Cardiac muscle cell (in vitro differentiated cells and primary cell): Measurements from ENCODE around the gene TFEC. TPM values are rescaled to one million over a fixed set of nuclear protein-coding genes. Genes with fewer than 3 reads are reported as not detected.
"Not testable (repeated sequence)": the region's sequence is repeated elsewhere in the genome, so short reads cannot be mapped to it uniquely, and the experiment has no call there.

ENCODE experiments used
- DNase-seq, 2 donors: peaks; one replicate each; pipeline versions ENCODE4 v3.0.0 to v3.0.0-alpha.2; 2010 to 2017; ENCODE audit warnings: low read depth in 1 of 2, low spot score in 1 of 2
- H3K27ac ChIP-seq: fragments of 200-600 bp; sonication (generic); 2 replicates; pipeline ENCODE4 v1.5.1; 2016
- H3K27me3 ChIP-seq: fragments of 200-600 bp; sonication (generic); 2 replicates; pipeline ENCODE4 v1.6.0; 2016; ENCODE audit warnings: control low read depth
- H3K36me3 ChIP-seq: fragments of 200-600 bp; sonication (generic); 2 replicates; pipeline ENCODE4 v1.5.1; 2016; ENCODE audit warnings: control low read depth
- H3K4me1 ChIP-seq: fragments of 200-600 bp; sonication (generic); 2 replicates; pipeline ENCODE4 v1.8.1; 2017; ENCODE audit warnings: low read depth, mild to moderate bottlenecking, mixed run types
- H3K4me3 ChIP-seq: fragments of 200-600 bp; sonication (generic); 2 replicates; pipeline ENCODE4 v1.5.1; 2016; ENCODE audit warnings: mild to moderate bottlenecking
- H3K9me3 ChIP-seq: fragments of 200-600 bp; sonication (generic); 2 replicates; pipeline ENCODE4 v1.5.1; 2017; ENCODE audit warnings: low read depth, mild to moderate bottlenecking, control low read depth
- polyA plus RNA-seq: library from polyadenylated mRNA; unstranded; fragments of >200 nt; fragmentation: Nextera tagmentation; extraction: Ambion mirVana; gene quantifications from 2 replicates; pipeline ENCODE4 v1.2.1, GENCODE V29; 2016
- total RNA-seq: library from RNA; depleted of rRNA; stranded (reverse); fragments of >200 nt; gene quantifications from 2 replicates; pipeline ENCODE4 v1.2.3, GENCODE V29; 2016
- TF ChIP-seq, protein P1 (sequence below): IDR thresholded peaks from 2 replicates; pipeline ENCODE4 v1.5.1; 2012; ENCODE audit warnings: low read depth, mild to moderate bottlenecking, low read length

TFEC gene
- total and polyA plus RNA-seq, 2 experiments from 2014 or later: not detected

DNA sequence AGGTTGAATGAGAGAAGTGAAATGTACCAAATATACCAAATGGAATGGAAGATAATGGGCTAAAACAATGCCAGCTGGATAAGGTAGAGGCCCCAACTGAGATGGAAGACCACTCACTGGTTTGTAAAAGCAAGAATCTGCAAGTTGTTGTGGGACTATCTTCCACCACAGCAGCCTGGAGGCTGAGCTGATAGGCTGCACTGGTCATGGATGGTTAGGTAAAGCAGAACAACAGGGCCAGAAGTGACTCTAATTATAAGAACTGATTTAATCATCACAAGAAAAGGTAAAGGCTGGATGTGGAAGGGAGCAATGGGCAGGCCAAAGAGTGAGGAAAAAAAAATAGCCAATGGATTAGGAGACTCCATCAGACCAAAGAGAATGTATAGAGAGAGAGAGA, 11.8 kb downstream of the TFEC start:
- DNase-seq: no peak
- Histone ChIP-seq H3K36me3 (no peaks in the 10 kb centered on the region), H3K27me3 (no peaks in the 10 kb centered on the region), H3K9me3 (no peaks in the 10 kb centered on the region), H3K4me1 (no peaks in the 10 kb centered on the region), H3K4me3 (no peak overlapping the region), H3K27ac (no peak overlapping the region)
- TF ChIP-seq, protein P1, sequence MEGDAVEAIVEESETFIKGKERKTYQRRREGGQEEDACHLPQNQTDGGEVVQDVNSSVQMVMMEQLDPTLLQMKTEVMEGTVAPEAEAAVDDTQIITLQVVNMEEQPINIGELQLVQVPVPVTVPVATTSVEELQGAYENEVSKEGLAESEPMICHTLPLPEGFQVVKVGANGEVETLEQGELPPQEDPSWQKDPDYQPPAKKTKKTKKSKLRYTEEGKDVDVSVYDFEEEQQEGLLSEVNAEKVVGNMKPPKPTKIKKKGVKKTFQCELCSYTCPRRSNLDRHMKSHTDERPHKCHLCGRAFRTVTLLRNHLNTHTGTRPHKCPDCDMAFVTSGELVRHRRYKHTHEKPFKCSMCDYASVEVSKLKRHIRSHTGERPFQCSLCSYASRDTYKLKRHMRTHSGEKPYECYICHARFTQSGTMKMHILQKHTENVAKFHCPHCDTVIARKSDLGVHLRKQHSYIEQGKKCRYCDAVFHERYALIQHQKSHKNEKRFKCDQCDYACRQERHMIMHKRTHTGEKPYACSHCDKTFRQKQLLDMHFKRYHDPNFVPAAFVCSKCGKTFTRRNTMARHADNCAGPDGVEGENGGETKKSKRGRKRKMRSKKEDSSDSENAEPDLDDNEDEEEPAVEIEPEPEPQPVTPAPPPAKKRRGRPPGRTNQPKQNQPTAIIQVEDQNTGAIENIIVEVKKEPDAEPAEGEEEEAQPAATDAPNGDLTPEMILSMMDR: no peak

DNA sequence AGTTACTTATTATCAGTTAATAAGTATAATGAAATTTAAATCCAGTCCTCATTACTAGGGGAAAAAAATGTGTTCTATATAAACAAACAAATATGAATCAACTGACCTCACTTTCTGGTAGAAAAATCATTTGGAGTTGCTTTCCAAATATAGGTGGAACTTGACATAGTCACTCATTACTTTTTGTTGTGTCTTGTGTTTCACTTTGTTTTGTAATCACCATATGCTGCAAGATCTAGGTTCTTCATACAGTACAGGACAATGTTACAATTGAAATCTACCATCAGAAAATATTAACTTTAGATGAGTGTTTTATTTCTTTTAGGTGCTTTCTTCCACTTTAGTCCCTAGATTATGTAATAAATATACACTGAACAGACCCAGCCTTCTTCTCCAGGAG, 16.9 kb downstream of the TFEC start:
- TF ChIP-seq, protein P1: no peak
- H3K27ac ChIP-seq: no peak overlapping the region

DNA sequence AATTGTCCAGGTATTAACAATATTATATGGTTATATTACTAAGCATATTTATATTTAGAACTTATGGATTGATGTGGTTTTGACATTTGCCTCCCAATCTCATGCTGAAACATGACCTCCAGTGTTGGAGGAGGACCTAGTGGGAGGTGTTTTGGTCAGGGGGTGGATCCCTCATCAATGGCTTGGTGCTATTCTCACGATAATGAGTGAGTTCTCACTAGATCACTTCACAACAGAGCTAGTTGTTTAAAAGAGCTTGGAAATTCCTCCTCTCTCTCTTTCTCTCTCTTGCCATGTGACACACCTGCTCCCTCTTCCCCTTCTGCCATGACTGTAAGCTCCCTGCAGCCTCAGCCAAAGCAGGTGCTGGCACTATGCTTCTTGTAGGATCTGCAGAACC, 19.0 kb downstream of the TFEC start:
- no peaks in the 10 kb centered on the region for H3K9me3 ChIP-seq
- TF ChIP-seq, protein P1: no peak
- H3K36me3 ChIP-seq: no peaks in the 10 kb centered on the region
- DNase-seq: no peak
- H3K27me3 ChIP-seq: no peaks in the 10 kb centered on the region
- no peak overlapping the region for H3K4me3 ChIP-seq
- H3K4me1 ChIP-seq: no peaks in the 10 kb centered on the region
- H3K27ac ChIP-seq: no peak overlapping the region

More for the DNA sequence above, 16.9 kb downstream of the TFEC start:
- Histone ChIP-seq H3K36me3 (no peaks in the 10 kb centered on the region), H3K9me3 (no peaks in the 10 kb centered on the region), H3K4me3 (no peak overlapping the region), H3K27me3 (no peaks in the 10 kb centered on the region), H3K4me1 (no peaks in the 10 kb centered on the region)
- no peak for DNase-seq

DNA sequence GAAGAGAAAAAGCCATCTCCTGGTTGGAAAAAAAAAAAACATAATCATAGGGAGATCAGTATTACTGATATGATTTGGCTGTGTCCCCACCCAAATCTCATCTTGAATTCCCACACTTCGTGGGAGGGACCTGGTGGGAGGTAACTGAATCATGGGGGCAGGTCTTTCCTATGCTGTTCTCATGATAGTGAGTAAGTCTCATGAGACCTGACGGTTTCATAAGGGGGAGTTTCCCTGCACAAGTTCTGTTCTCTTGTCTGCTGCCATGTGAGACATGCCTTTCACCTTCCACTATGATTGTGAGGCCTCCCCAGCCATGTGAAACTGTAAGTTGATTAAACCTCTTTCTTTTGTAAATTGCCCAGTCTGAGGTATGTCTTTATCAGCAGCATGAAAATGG, 25.8 kb downstream of the TFEC start:
- not testable (repeated sequence) for H3K36me3 ChIP-seq, H3K27me3 ChIP-seq, H3K4me1 ChIP-seq, H3K9me3 ChIP-seq, DNase-seq, H3K27ac ChIP-seq, H3K4me3 ChIP-seq

DNA sequence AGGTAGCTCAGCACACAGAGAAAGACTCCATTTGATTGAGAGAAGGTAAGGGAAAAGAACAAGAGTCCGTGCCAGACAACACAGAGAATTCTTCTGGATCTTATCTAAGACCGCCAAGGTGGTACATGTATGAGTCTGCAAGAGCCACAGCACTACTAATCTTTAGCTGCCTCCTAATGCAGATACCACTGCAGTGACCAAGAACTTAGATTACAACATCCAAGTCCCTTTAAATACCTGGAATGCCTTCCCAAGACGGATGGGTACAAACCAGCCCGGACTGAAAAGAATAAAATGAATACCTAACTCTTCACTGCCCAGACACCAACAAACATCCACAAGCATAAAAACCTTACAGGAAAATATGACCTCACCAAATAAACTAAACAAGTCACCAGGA, 33.3 kb downstream of the TFEC start:
- Histone ChIP-seq H3K4me1 (no peaks in the 10 kb centered on the region), H3K27me3 (no peaks in the 10 kb centered on the region), H3K27ac (no peak overlapping the region), H3K4me3 (no peak overlapping the region), H3K9me3 (no peaks in the 10 kb centered on the region), H3K36me3 (no peaks in the 10 kb centered on the region)
- TF ChIP-seq, protein P1: no peak
- no peak for DNase-seq

DNA sequence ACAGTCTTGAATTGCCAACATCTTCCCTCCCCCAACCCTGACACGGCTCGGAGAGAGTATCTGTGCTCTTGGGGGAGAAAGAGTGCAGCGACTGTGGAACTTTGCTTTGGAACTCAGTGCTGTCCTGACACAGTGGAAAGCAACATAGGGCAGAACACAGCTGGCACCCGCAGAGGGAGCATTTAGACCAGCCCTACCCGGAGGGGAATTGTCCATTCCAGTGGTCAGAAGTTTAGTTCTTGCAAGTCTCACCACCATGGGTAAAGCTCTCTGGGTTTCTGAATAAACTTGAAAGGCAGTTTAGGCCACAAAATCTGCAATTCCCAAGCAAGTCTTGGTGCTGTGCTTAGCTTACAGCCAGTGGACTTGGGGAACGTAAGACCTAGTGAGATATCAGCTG, 34.9 kb downstream of the TFEC start:
- H3K27me3 ChIP-seq: no peaks in the 10 kb centered on the region
- H3K9me3 ChIP-seq: no peaks in the 10 kb centered on the region
- TF ChIP-seq, protein P1: no peak
- no peak for DNase-seq
- H3K4me1 ChIP-seq: no peaks in the 10 kb centered on the region
- no peak overlapping the region for H3K27ac ChIP-seq
- H3K36me3 ChIP-seq: no peaks in the 10 kb centered on the region
- H3K4me3 ChIP-seq: no peak overlapping the region
